Endothelial cell of umbilical vein (primary cell): ENCODE measurements around the gene SLC44A5. TPM values are rescaled to one million over a fixed set of nuclear protein-coding genes. Genes with fewer than 3 reads are reported as not detected.

ENCODE experiments used
- BruUV-seq: library from RNA; stranded (reverse); fragments of 400-500 nt; replicated peaks from 2 replicates; lab custom pipeline; 2021; lab: Mats Ljungman, UMichigan
- CTCF ChIA-PET: fragments of 300-600, 350-600 bp; sonication (Branson Sonifier 250); formaldehyde crosslinking; loops from one replicate; lab custom pipeline; 2021; ENCODE audit warnings: antibody characterized with exemption, inconsistent platforms; lab: Charles Lee
- POLR2A ChIA-PET: fragments of 300-600, 350-600 bp; sonication (Branson Sonifier 250); formaldehyde crosslinking; loops from one replicate; lab custom pipeline; 2021; ENCODE audit warnings: antibody characterized with exemption, inconsistent platforms; lab: Charles Lee
- DNase-seq: peaks from one replicate; pipeline ENCODE4 v3.0.0-alpha.2; 2011; ENCODE audit warnings: low read depth, low spot score
- FAIRE-seq: peaks from 2 replicates; lab custom pipeline; 2011; peaks lifted over from hg19 to GRCh38; lab: Jason Lieb, UNC
- H2AFZ ChIP-seq: 2 replicates; pipeline ENCODE4 v1.6.0; 2012; ENCODE audit warnings: low read depth, low read length, control low read depth, inconsistent platforms
- H3K27ac ChIP-seq: 2 replicates; pipeline ENCODE4 v1.5.1; 2011; ENCODE audit warnings: low read depth, mild to moderate bottlenecking, control low read depth, low read length, moderate library complexity; ENCODE audit not compliant: insufficient read depth
- H3K27me3 ChIP-seq, 2 experiments: 2 replicates each; pipeline versions ENCODE4 v1.6.0 to v1.6.1; 2011; ENCODE audit warnings: low read length in 2 of 2, mixed read lengths in 1 of 2; ENCODE audit not compliant: control insufficient read depth in 2 of 2, insufficient read depth in 2 of 2
- H3K36me3 ChIP-seq, 2 experiments: 2 replicates in 1 of 2; 3 replicates in 1 of 2; pipeline ENCODE4 v1.5.1; 2011; ENCODE audit warnings: low read length in 2 of 2, mild to moderate bottlenecking in 1 of 2, moderate library complexity in 1 of 2; ENCODE audit not compliant: control insufficient read depth in 2 of 2, insufficient read depth in 2 of 2; ENCODE audit errors: extremely low read depth in 1 of 2
- H3K4me1 ChIP-seq: 3 replicates; pipeline ENCODE4 v1.5.1; 2011; ENCODE audit warnings: mild to moderate bottlenecking, low read length; ENCODE audit not compliant: control insufficient read depth, insufficient read depth; ENCODE audit errors: extremely low read depth
- H3K4me2 ChIP-seq: 2 replicates; pipeline ENCODE4 v1.6.1; 2011; ENCODE audit warnings: low read length, control low read depth, mixed read lengths; ENCODE audit not compliant: insufficient read depth
- H3K4me3 ChIP-seq, 3 experiments: fragments of 200-600 bp in 1 of 3; sonication (generic), shearing (Covaris generic) in 1 of 3; replicated peaks in 1 of 3; 2 replicates each; pipeline ENCODE4 v1.5.1; 2011 to 2016; ENCODE audit warnings: control low read depth in 3 of 3, low read length in 3 of 3, mild to moderate bottlenecking in 2 of 3, inconsistent platforms in 1 of 3, low read depth in 1 of 3, moderate library complexity in 1 of 3; ENCODE audit not compliant: insufficient read depth in 1 of 3
- H3K79me2 ChIP-seq: 2 replicates; pipeline ENCODE4 v1.6.0; 2012; ENCODE audit warnings: low read length, inconsistent platforms; ENCODE audit not compliant: control insufficient read depth, insufficient read depth
- H3K9ac ChIP-seq: replicated peaks from 2 replicates; pipeline ENCODE3; 2011; ENCODE audit warnings: low read length, control low read depth; ENCODE audit not compliant: insufficient read depth; ENCODE audit errors: extremely low read depth
- H3K9me1 ChIP-seq: replicated peaks from 3 replicates; pipeline ENCODE4 v1.6.0; 2011; ENCODE audit warnings: mild to moderate bottlenecking, low read length; ENCODE audit not compliant: control insufficient read depth, insufficient read depth; ENCODE audit errors: extremely low read depth
- H3K9me3 ChIP-seq: replicated peaks from 2 replicates; pipeline ENCODE4 v1.5.1; 2012; ENCODE audit warnings: low read length, inconsistent platforms; ENCODE audit not compliant: control insufficient read depth, insufficient read depth
- H4K20me1 ChIP-seq: replicated peaks from 2 replicates; pipeline ENCODE3; 2011; ENCODE audit warnings: mild to moderate bottlenecking, low read length; ENCODE audit not compliant: control insufficient read depth, insufficient read depth; ENCODE audit errors: extremely low read depth
- EZH2 ChIP-seq: IDR thresholded peaks from 2 replicates; pipeline ENCODE4 v1.6.1; 2012; ENCODE audit warnings: borderline replicate concordance, low read depth, mild to moderate bottlenecking, moderate library complexity, low read length, inconsistent platforms; ENCODE audit not compliant: severe bottlenecking
- FOS ChIP-seq: IDR thresholded peaks from 2 replicates; pipeline ENCODE4 v1.6.1; 2011; ENCODE audit warnings: mild to moderate bottlenecking, low read length, moderate library complexity, borderline replicate concordance; ENCODE audit not compliant: insufficient read depth
- GATA2 ChIP-seq: IDR thresholded peaks from 2 replicates; pipeline ENCODE4 v1.7.0; 2011; ENCODE audit warnings: low read depth, mild to moderate bottlenecking, moderate library complexity, mixed read lengths, low read length; ENCODE audit not compliant: insufficient read length, insufficient read depth
- JUN ChIP-seq: IDR thresholded peaks from 2 replicates; pipeline ENCODE4 v1.6.1; 2011; ENCODE audit warnings: borderline replicate concordance, low read depth; ENCODE audit not compliant: insufficient read length, insufficient read depth
- MYC ChIP-seq: IDR thresholded peaks from one replicate; pipeline ENCODE4 v1.6.1; 2011; ENCODE audit warnings: mild to moderate bottlenecking, low read depth, low read length
- POLR2A ChIP-seq: IDR thresholded peaks from 2 replicates; pipeline ENCODE4 v1.6.1; 2012; ENCODE audit warnings: low read depth, mild to moderate bottlenecking, control low read depth, low read length
- POLR2AphosphoS5 ChIP-seq: IDR thresholded peaks from 2 replicates; pipeline ENCODE4 v1.6.1; 2012; ENCODE audit warnings: low read depth, mild to moderate bottlenecking, control low read depth, low read length, moderate library complexity; ENCODE audit not compliant: insufficient read depth
- dilution Hi-C: fragments of 300-500 bp; cut with MboI; formaldehyde crosslinking; loops from one replicate; pipeline ENCODE4 v1.15.0; 2019; ENCODE audit warnings: low sequenced_read_pairs; ENCODE audit not compliant: extremely low pct_ligation_motif_present
- intact Hi-C: fragments of 100-400 bp; cut with micrococcal nuclease; formaldehyde crosslinking; loops from one replicate; pipeline ENCODE4 v1.10.0; 2022
- polyA plus RNA-seq, 4 experiments: library from polyadenylated mRNA; depleted of rRNA in 3 of 4; stranded (reverse) in 3 of 4; unstranded in 1 of 4; fragments of >200 nt; gene quantifications; 2 replicates each; pipeline versions ENCODE4 v1.2.1 to v1.2.3, GENCODE V29; 2011 to 2012; ENCODE audit warnings: missing spikeins in 1 of 4
- total RNA-seq: library from RNA; stranded (reverse); gene quantifications from 2 replicates; pipeline ENCODE4 v1.2.3, GENCODE V29; 2021
- TF ChIP-seq, protein P1 (sequence below), 2 donors: IDR thresholded peaks; 1 replicate in 1 of 2; 2 replicates in 1 of 2; pipeline ENCODE4 v1.5.1; 2011; ENCODE audit warnings: low read length in 2 of 2, mild to moderate bottlenecking in 2 of 2, moderate library complexity in 2 of 2, control low read depth in 1 of 2, inconsistent platforms in 1 of 2, low read depth in 1 of 2; ENCODE audit not compliant: insufficient read depth in 1 of 2; ENCODE audit errors: extremely low read depth in 1 of 2
- TF ChIP-seq, protein P2 (sequence below): IDR thresholded peaks from 2 replicates; pipeline ENCODE4 v1.6.1; 2011; ENCODE audit not compliant: insufficient read depth, insufficient read length

SLC44A5 gene
- total and polyA plus RNA-seq, 2 donors (not counting 3 experiments of a cell fraction or from before 2014, with no cell fraction given) = 1.6 to 3.2 TPM

DNA sequence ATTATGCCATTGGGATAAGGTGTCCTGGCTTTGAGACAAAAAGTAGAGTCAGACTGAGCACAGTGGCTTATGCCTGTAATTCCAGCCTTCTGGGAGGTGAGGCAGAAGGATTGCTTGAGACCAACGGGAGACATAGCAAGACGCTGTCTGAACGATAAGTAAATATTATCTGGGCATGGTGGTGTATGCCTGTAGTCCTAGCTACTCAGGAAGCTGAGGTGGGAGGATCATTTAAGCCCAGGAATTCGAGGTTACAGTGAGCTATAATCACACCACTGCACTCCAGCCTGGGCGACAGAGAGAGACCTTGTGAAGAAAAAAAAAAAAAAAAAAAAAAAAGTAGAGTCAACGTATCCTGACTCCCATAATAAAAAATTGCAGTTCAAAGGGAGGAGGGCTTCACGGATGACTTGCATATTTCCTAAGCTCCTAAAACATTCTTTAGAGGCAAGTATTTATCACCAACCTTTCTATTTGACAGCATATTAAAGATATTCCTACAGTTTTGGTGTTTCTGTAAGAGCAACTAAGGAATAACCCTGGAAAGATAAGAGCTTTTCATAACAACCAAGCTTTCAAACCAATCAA is 141.2 kb downstream of the SLC44A5 start:
- intact Hi-C loops = no loop called here
- H3K4me1 ChIP-seq = peaks cover 20% of the 10 kb centered on the region
- no peak overlapping the region for H3K27ac ChIP-seq
- ChIA-PET POLR2A (no interaction called here), CTCF (interaction anchor here (0.6 to 2.0 kb wide), 3 partner anchors 11 to 204 kb away, joined by 3 to 7 read pairs (median 4); no protein-coding TSS in a partner anchor)
- H3K79me2 ChIP-seq = no peaks in the 10 kb centered on the region
- H3K9me3 ChIP-seq = no peaks in the 10 kb centered on the region
- dilution Hi-C loops = no loop called here
- no peaks in the 10 kb centered on the region for H4K20me1 ChIP-seq
- FAIRE-seq = no peak
- no TSS peak for BruUV-seq
- no peaks in the 10 kb centered on the region for H3K36me3 ChIP-seq
- TF ChIP-seq, protein P1, sequence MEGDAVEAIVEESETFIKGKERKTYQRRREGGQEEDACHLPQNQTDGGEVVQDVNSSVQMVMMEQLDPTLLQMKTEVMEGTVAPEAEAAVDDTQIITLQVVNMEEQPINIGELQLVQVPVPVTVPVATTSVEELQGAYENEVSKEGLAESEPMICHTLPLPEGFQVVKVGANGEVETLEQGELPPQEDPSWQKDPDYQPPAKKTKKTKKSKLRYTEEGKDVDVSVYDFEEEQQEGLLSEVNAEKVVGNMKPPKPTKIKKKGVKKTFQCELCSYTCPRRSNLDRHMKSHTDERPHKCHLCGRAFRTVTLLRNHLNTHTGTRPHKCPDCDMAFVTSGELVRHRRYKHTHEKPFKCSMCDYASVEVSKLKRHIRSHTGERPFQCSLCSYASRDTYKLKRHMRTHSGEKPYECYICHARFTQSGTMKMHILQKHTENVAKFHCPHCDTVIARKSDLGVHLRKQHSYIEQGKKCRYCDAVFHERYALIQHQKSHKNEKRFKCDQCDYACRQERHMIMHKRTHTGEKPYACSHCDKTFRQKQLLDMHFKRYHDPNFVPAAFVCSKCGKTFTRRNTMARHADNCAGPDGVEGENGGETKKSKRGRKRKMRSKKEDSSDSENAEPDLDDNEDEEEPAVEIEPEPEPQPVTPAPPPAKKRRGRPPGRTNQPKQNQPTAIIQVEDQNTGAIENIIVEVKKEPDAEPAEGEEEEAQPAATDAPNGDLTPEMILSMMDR (IDR thresholded peaks at IDR 0.05; ENCODE audit: extremely low read depth in 1 of 2, insufficient read depth in 1 of 2, low read depth in 1 of 2, low read length in 2 of 2) = no peak
- TF ChIP-seq, protein P2, sequence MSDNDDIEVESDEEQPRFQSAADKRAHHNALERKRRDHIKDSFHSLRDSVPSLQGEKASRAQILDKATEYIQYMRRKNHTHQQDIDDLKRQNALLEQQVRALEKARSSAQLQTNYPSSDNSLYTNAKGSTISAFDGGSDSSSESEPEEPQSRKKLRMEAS = no peak
- no peak for TF ChIP-seq MYC
- TF ChIP-seq FOS = no peak
- TF ChIP-seq GATA2 = no peak
- no peak for TF ChIP-seq POLR2AphosphoS5
- TF ChIP-seq JUN = no peak
- no peak for TF ChIP-seq POLR2A
- TF ChIP-seq EZH2 = no peak
- no peak for DNase-seq
- H3K4me3 ChIP-seq = no peak overlapping the region
- no peaks in the 10 kb centered on the region for H3K9me1 ChIP-seq
- H3K9ac ChIP-seq = no peak overlapping the region
- no peaks in the 10 kb centered on the region for H3K27me3 ChIP-seq
- no peak overlapping the region for H2AFZ ChIP-seq
- no peak overlapping the region for H3K4me2 ChIP-seq
